Endothelial cell of umbilical vein (primary cell): Measurements from ENCODE around the gene CACNA2D2. TPM values are rescaled to one million over a fixed set of nuclear protein-coding genes. Genes with fewer than 3 reads are reported as not detected.

Experiments
- BruUV-seq: library from RNA; stranded (reverse); fragments of 400-500 nt; replicated peaks from 2 replicates; lab custom pipeline; 2021; lab: Mats Ljungman, UMichigan
- CTCF ChIA-PET: fragments of 300-600, 350-600 bp; sonication (Branson Sonifier 250); formaldehyde crosslinking; loops from one replicate; lab custom pipeline; 2021; ENCODE audit warnings: antibody characterized with exemption, inconsistent platforms; lab: Charles Lee
- POLR2A ChIA-PET: fragments of 300-600, 350-600 bp; sonication (Branson Sonifier 250); formaldehyde crosslinking; loops from one replicate; lab custom pipeline; 2021; ENCODE audit warnings: antibody characterized with exemption, inconsistent platforms; lab: Charles Lee
- DNase-seq: peaks from one replicate; pipeline ENCODE4 v3.0.0-alpha.2; 2011; ENCODE audit warnings: low read depth, low spot score
- FAIRE-seq: peaks from 2 replicates; lab custom pipeline; 2011; peaks lifted over from hg19 to GRCh38; lab: Jason Lieb, UNC
- H2AFZ ChIP-seq: 2 replicates; pipeline ENCODE4 v1.6.0; 2012; ENCODE audit warnings: low read depth, low read length, control low read depth, inconsistent platforms
- H3K27ac ChIP-seq: 2 replicates; pipeline ENCODE4 v1.5.1; 2011; ENCODE audit warnings: low read depth, mild to moderate bottlenecking, control low read depth, low read length, moderate library complexity; ENCODE audit not compliant: insufficient read depth
- H3K27me3 ChIP-seq, 2 experiments: 2 replicates each; pipeline versions ENCODE4 v1.6.0 to v1.6.1; 2011; ENCODE audit warnings: low read length in 2 of 2, mixed read lengths in 1 of 2; ENCODE audit not compliant: control insufficient read depth in 2 of 2, insufficient read depth in 2 of 2
- H3K36me3 ChIP-seq, 2 experiments: 2 replicates in 1 of 2; 3 replicates in 1 of 2; pipeline ENCODE4 v1.5.1; 2011; ENCODE audit warnings: low read length in 2 of 2, mild to moderate bottlenecking in 1 of 2, moderate library complexity in 1 of 2; ENCODE audit not compliant: control insufficient read depth in 2 of 2, insufficient read depth in 2 of 2; ENCODE audit errors: extremely low read depth in 1 of 2
- H3K4me1 ChIP-seq: 3 replicates; pipeline ENCODE4 v1.5.1; 2011; ENCODE audit warnings: mild to moderate bottlenecking, low read length; ENCODE audit not compliant: control insufficient read depth, insufficient read depth; ENCODE audit errors: extremely low read depth
- H3K4me2 ChIP-seq: 2 replicates; pipeline ENCODE4 v1.6.1; 2011; ENCODE audit warnings: low read length, control low read depth, mixed read lengths; ENCODE audit not compliant: insufficient read depth
- H3K4me3 ChIP-seq, 3 experiments: fragments of 200-600 bp in 1 of 3; sonication (generic), shearing (Covaris generic) in 1 of 3; replicated peaks in 1 of 3; 2 replicates each; pipeline ENCODE4 v1.5.1; 2011 to 2016; ENCODE audit warnings: control low read depth in 3 of 3, low read length in 3 of 3, mild to moderate bottlenecking in 2 of 3, inconsistent platforms in 1 of 3, low read depth in 1 of 3, moderate library complexity in 1 of 3; ENCODE audit not compliant: insufficient read depth in 1 of 3
- H3K79me2 ChIP-seq: 2 replicates; pipeline ENCODE4 v1.6.0; 2012; ENCODE audit warnings: low read length, inconsistent platforms; ENCODE audit not compliant: control insufficient read depth, insufficient read depth
- H3K9ac ChIP-seq: replicated peaks from 2 replicates; pipeline ENCODE3; 2011; ENCODE audit warnings: low read length, control low read depth; ENCODE audit not compliant: insufficient read depth; ENCODE audit errors: extremely low read depth
- H3K9me1 ChIP-seq: replicated peaks from 3 replicates; pipeline ENCODE4 v1.6.0; 2011; ENCODE audit warnings: mild to moderate bottlenecking, low read length; ENCODE audit not compliant: control insufficient read depth, insufficient read depth; ENCODE audit errors: extremely low read depth
- H3K9me3 ChIP-seq: replicated peaks from 2 replicates; pipeline ENCODE4 v1.5.1; 2012; ENCODE audit warnings: low read length, inconsistent platforms; ENCODE audit not compliant: control insufficient read depth, insufficient read depth
- H4K20me1 ChIP-seq: replicated peaks from 2 replicates; pipeline ENCODE3; 2011; ENCODE audit warnings: mild to moderate bottlenecking, low read length; ENCODE audit not compliant: control insufficient read depth, insufficient read depth; ENCODE audit errors: extremely low read depth
- CTCF ChIP-seq, 2 donors: IDR thresholded peaks; 1 replicate in 1 of 2; 2 replicates in 1 of 2; pipeline ENCODE4 v1.5.1; 2011; ENCODE audit warnings: low read length in 2 of 2, mild to moderate bottlenecking in 2 of 2, moderate library complexity in 2 of 2, control low read depth in 1 of 2, inconsistent platforms in 1 of 2, low read depth in 1 of 2; ENCODE audit not compliant: insufficient read depth in 1 of 2; ENCODE audit errors: extremely low read depth in 1 of 2
- EZH2 ChIP-seq: IDR thresholded peaks from 2 replicates; pipeline ENCODE4 v1.6.1; 2012; ENCODE audit warnings: borderline replicate concordance, low read depth, mild to moderate bottlenecking, moderate library complexity, low read length, inconsistent platforms; ENCODE audit not compliant: severe bottlenecking
- FOS ChIP-seq: IDR thresholded peaks from 2 replicates; pipeline ENCODE4 v1.6.1; 2011; ENCODE audit warnings: mild to moderate bottlenecking, low read length, moderate library complexity, borderline replicate concordance; ENCODE audit not compliant: insufficient read depth
- GATA2 ChIP-seq: IDR thresholded peaks from 2 replicates; pipeline ENCODE4 v1.7.0; 2011; ENCODE audit warnings: low read depth, mild to moderate bottlenecking, moderate library complexity, mixed read lengths, low read length; ENCODE audit not compliant: insufficient read length, insufficient read depth
- JUN ChIP-seq: IDR thresholded peaks from 2 replicates; pipeline ENCODE4 v1.6.1; 2011; ENCODE audit warnings: borderline replicate concordance, low read depth; ENCODE audit not compliant: insufficient read length, insufficient read depth
- MAX ChIP-seq: IDR thresholded peaks from 2 replicates; pipeline ENCODE4 v1.6.1; 2011; ENCODE audit not compliant: insufficient read depth, insufficient read length
- MYC ChIP-seq: IDR thresholded peaks from one replicate; pipeline ENCODE4 v1.6.1; 2011; ENCODE audit warnings: mild to moderate bottlenecking, low read depth, low read length
- POLR2A ChIP-seq: IDR thresholded peaks from 2 replicates; pipeline ENCODE4 v1.6.1; 2012; ENCODE audit warnings: low read depth, mild to moderate bottlenecking, control low read depth, low read length
- POLR2AphosphoS5 ChIP-seq: IDR thresholded peaks from 2 replicates; pipeline ENCODE4 v1.6.1; 2012; ENCODE audit warnings: low read depth, mild to moderate bottlenecking, control low read depth, low read length, moderate library complexity; ENCODE audit not compliant: insufficient read depth
- dilution Hi-C: fragments of 300-500 bp; cut with MboI; formaldehyde crosslinking; loops from one replicate; pipeline ENCODE4 v1.15.0; 2019; ENCODE audit warnings: low sequenced_read_pairs; ENCODE audit not compliant: extremely low pct_ligation_motif_present
- intact Hi-C: fragments of 100-400 bp; cut with micrococcal nuclease; formaldehyde crosslinking; loops from one replicate; pipeline ENCODE4 v1.10.0; 2022
- polyA plus RNA-seq, 4 experiments: library from polyadenylated mRNA; depleted of rRNA in 3 of 4; stranded (reverse) in 3 of 4; unstranded in 1 of 4; fragments of >200 nt; gene quantifications; 2 replicates each; pipeline versions ENCODE4 v1.2.1 to v1.2.3, GENCODE V29; 2011 to 2012; ENCODE audit warnings: missing spikeins in 1 of 4
- total RNA-seq: library from RNA; stranded (reverse); gene quantifications from 2 replicates; pipeline ENCODE4 v1.2.3, GENCODE V29; 2021

Gene CACNA2D2
- total and polyA plus RNA-seq, 2 donors (not counting 3 experiments of a cell fraction or from before 2014, with no cell fraction given) = 0.15 TPM; not detected in 1

DNA sequence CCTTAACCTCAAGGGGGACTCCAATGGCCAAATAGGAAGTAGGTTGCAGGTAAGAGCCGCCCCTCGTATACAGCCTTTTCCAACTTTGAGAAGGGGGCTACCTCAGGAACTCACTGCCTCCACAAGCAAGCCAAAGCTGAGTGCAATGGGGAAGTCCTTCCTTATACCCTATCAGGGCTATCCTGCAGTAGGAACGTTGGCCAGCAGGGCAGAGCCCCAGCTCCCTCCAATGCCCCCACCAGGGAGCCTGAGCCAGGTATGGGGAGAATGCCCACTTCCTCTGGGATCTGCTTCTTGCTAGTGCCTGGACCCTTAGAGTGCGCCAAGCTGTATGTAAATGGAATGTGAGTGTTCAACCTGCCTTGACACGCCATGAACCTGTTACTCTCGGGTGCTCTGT lies 16.3 kb downstream of the CACNA2D2 start:
- no TSS peak for BruUV-seq
- Histone ChIP-seq H2AFZ (no peak overlapping the region), H3K4me1 (no peaks in the 10 kb centered on the region), H3K4me2 (no peak overlapping the region), H3K27ac (no peak overlapping the region), H3K27me3 (no peaks in the 10 kb centered on the region), H3K4me3 (no peak overlapping the region), H3K9me3 (no peaks in the 10 kb centered on the region), H3K79me2 (no peaks in the 10 kb centered on the region), H3K9me1 (no peaks in the 10 kb centered on the region), H4K20me1 (no peaks in the 10 kb centered on the region), H3K36me3 (no peaks in the 10 kb centered on the region), H3K9ac (no peak overlapping the region)
- POLR2A ChIA-PET = no interaction called here
- FAIRE-seq (no peak), DNase-seq (no peak)
- dilution Hi-C loops = no loop called here
- CTCF ChIA-PET = interaction anchor here (1.3 to 1.6 kb wide), 2 partner anchors 10 to 55 kb away, joined by 3 read pairs; no protein-coding TSS in a partner anchor
- TF ChIP-seq GATA2 = no peak
- no peak for TF ChIP-seq MYC
- TF ChIP-seq POLR2AphosphoS5 = no peak
- TF ChIP-seq FOS = no peak
- TF ChIP-seq CTCF (IDR thresholded peaks at IDR 0.05; ENCODE audit: extremely low read depth in 1 of 2, insufficient read depth in 1 of 2, low read depth in 1 of 2, low read length in 2 of 2) = no peak
- no peak for TF ChIP-seq MAX
- TF ChIP-seq EZH2 = no peak
- TF ChIP-seq JUN = no peak
- no peak for TF ChIP-seq POLR2A
- intact Hi-C loops = no loop called here
